ENCODE data around the gene SMAD3.
A peak's percentile ranks its signal among the peaks of the same experiment; 100 is the strongest.

Gene SMAD3

GRCh38 chr15:67098768-67099282 lies 33.4 kb downstream of the SMAD3 start:
- DNase-seq = no peak

GRCh38 chr15:67100124-67100791 lies 34.9 kb downstream of the SMAD3 start:
- no peak for DNase-seq

- peak; percentile 76 for DNase-seq
Measured at GRCh38 chr15:67100801-67101581, 35.6 kb downstream of the SMAD3 start.

GRCh38 chr15:67101911-67102598 lies 36.7 kb downstream of the SMAD3 start:
- DNase-seq = no peak

GRCh38 chr15:67102599-67102929 lies 37.2 kb downstream of the SMAD3 start:
- no peak for DNase-seq

GRCh38 chr15:67103021-67103420 lies 37.6 kb downstream of the SMAD3 start:
- DNase-seq = no peak

GRCh38 chr15:67103432-67103831 lies 38.0 kb downstream of the SMAD3 start:
- DNase-seq = no peak

GRCh38 chr15:67103869-67104268 lies 38.5 kb downstream of the SMAD3 start:
- no peak for DNase-seq

- DNase-seq = no peak
Measured at GRCh38 chr15:67104510-67104909, 39.1 kb downstream of the SMAD3 start.

- no peak for DNase-seq
Measured at GRCh38 chr15:67105065-67105951, 39.9 kb downstream of the SMAD3 start.

- no peak for DNase-seq
Measured at GRCh38 chr15:67105991-67106763, 40.8 kb downstream of the SMAD3 start.

GRCh38 chr15:67106764-67107013 lies 41.3 kb downstream of the SMAD3 start:
- DNase-seq = no peak

- no peak for DNase-seq
Measured at GRCh38 chr15:67107014-67107812, 41.8 kb downstream of the SMAD3 start.

- no peak for DNase-seq
Measured at GRCh38 chr15:67108122-67108961, 42.9 kb downstream of the SMAD3 start.

GRCh38 chr15:67109141-67110034 lies 44.0 kb downstream of the SMAD3 start:
- DNase-seq = no peak

- DNase-seq = no peak
Measured at GRCh38 chr15:67110361-67110781, 45.0 kb downstream of the SMAD3 start.

GRCh38 chr15:67110958-67111864 lies 45.8 kb downstream of the SMAD3 start:
- no peak for DNase-seq

- DNase-seq = no peak
Measured at GRCh38 chr15:67114046-67114445, 48.6 kb downstream of the SMAD3 start.
